PFSK-1 (cell line): Measurements from ENCODE around the gene SPTB.

ENCODE experiments used
- FOXP2 ChIP-seq: optimal IDR thresholded peaks from 2 replicates; pipeline ENCODE3; 2011; ENCODE audit warnings: borderline replicate concordance, control low read depth, inconsistent platforms; ENCODE audit not compliant: insufficient read depth; ENCODE audit errors: extremely low read length, extremely low read depth
- POLR2AphosphoS5 ChIP-seq: IDR thresholded peaks from 2 replicates; pipeline ENCODE4 v1.6.1; 2012; ENCODE audit warnings: low read depth, mild to moderate bottlenecking, control low read depth, low read length, moderate library complexity
- REST ChIP-seq, 2 experiments: IDR thresholded peaks; 2 replicates each; pipeline versions ENCODE4 v1.6.1 to v1.8.0; 2011 to 2012; ENCODE audit warnings: low read depth in 2 of 2, low read length in 2 of 2, control low read depth in 1 of 2, inconsistent platforms in 1 of 2, mild to moderate bottlenecking in 1 of 2, moderate library complexity in 1 of 2; ENCODE audit not compliant: insufficient read depth in 1 of 2
- SIN3A ChIP-seq: IDR thresholded peaks from 2 replicates; pipeline ENCODE4 v1.6.1; 2012; ENCODE audit warnings: mild to moderate bottlenecking, low read length, moderate library complexity, borderline replicate concordance; ENCODE audit not compliant: insufficient read depth
- TAF1 ChIP-seq: IDR thresholded peaks from 2 replicates; pipeline ENCODE4 v1.6.1; 2012; ENCODE audit warnings: low read length, control low read depth, borderline replicate concordance; ENCODE audit not compliant: insufficient read depth

SPTB gene

GRCh38 chr14:64713677-64714076, 166.0 kb downstream of the SPTB start:
- no peak for TF ChIP-seq TAF1
- no peak for TF ChIP-seq SIN3A
- TF ChIP-seq FOXP2 = no peak
- no peak for TF ChIP-seq REST (IDR thresholded peaks at IDR 0.05; ENCODE audit: insufficient read depth in 1 of 2, low read depth in 2 of 2, low read length in 2 of 2)
- no peak for TF ChIP-seq POLR2AphosphoS5

GRCh38 chr14:64711039-64711438, 168.7 kb downstream of the SPTB start:
- TF ChIP-seq FOXP2 (no peak), REST (IDR thresholded peaks at IDR 0.05; ENCODE audit: insufficient read depth in 1 of 2, low read depth in 2 of 2, low read length in 2 of 2) (no peak), TAF1 (no peak), POLR2AphosphoS5 (no peak), SIN3A (no peak)

- TF ChIP-seq SIN3A (no peak), TAF1 (no peak), POLR2AphosphoS5 (no peak), REST (IDR thresholded peaks at IDR 0.05; ENCODE audit: insufficient read depth in 1 of 2, low read depth in 2 of 2, low read length in 2 of 2) (no peak), FOXP2 (no peak)
These were observed 170.6 kb downstream of the SPTB start for GRCh38 chr14:64709126-64709525.

- TF ChIP-seq POLR2AphosphoS5 = no peak
These were observed 171.3 kb downstream of the SPTB start for GRCh38 chr14:64708148-64709004.

GRCh38 chr14:64707661-64708060, 172.0 kb downstream of the SPTB start:
- TF ChIP-seq TAF1 (no peak), SIN3A (no peak), REST (IDR thresholded peaks at IDR 0.05; ENCODE audit: insufficient read depth in 1 of 2, low read depth in 2 of 2, low read length in 2 of 2) (no peak), POLR2AphosphoS5 (no peak), FOXP2 (no peak)
